Gastrocnemius medialis (tissue), 4 donors: Measurements from ENCODE around the gene LAMA1.

Experiments used
- CTCF ChIP-seq, 5 experiments: fragments of 450-650 bp in 3 of 5; fragments of 200-600 bp in 2 of 5; sonication (generic) in 2 of 5; IDR thresholded peaks in 4 of 5; conservative IDR thresholded peaks in 1 of 5; 1 replicate in 4 of 5; 2 replicates in 1 of 5; pipeline ENCODE4 v1.5.1; 2016 to 2019; ENCODE audit warnings: antibody characterized with exemption in 5 of 5, mild to moderate bottlenecking in 3 of 5, moderate library complexity in 3 of 5
- POLR2A ChIP-seq, 2 donors: fragments of 450-650 bp; IDR thresholded peaks; one replicate each; pipeline ENCODE4 v1.6.1; 2017; ENCODE audit warnings: antibody characterized with exemption in 2 of 2, mild to moderate bottlenecking in 2 of 2, moderate library complexity in 2 of 2

- TF ChIP-seq CTCF (IDR thresholded peaks at IDR 0.05 in 4 of 5, conservative IDR thresholded peaks at IDR 0.05 in 1 of 5): no peak
- TF ChIP-seq POLR2A (IDR thresholded peaks at IDR 0.05): no peak
These were observed 156.3 kb downstream of the LAMA1 start for GRCh38 chr18:6961331-6961730.
